NB4 (cell line): ENCODE data around the gene XXYLT1.

Experiments used
- DNase-seq: peaks from one replicate; pipeline ENCODE4 v3.0.0; 2010; ENCODE audit warnings: low read depth
- H3K4me3 ChIP-seq: one replicate; pipeline ENCODE4 v1.5.1; 2011; ENCODE audit warnings: mild to moderate bottlenecking, low read depth, low read length, moderate library complexity
- MYC ChIP-seq: IDR thresholded peaks from 2 replicates; pipeline ENCODE4 v1.6.1; 2011; ENCODE audit warnings: low read depth, low read length
- POLR2A ChIP-seq: IDR thresholded peaks from 2 replicates; pipeline ENCODE4 v1.6.1; 2011; ENCODE audit warnings: mild to moderate bottlenecking; ENCODE audit not compliant: insufficient read length; ENCODE audit errors: extremely low read depth
- TF ChIP-seq, protein P1 (sequence below): IDR thresholded peaks from 2 replicates; pipeline ENCODE4 v1.6.1; 2011; ENCODE audit warnings: low read depth, low read length
- TF ChIP-seq, protein P2 (sequence below): IDR thresholded peaks from one replicate; pipeline ENCODE4 v1.5.1; 2012; ENCODE audit warnings: low read depth, low read length

Gene XXYLT1

DNA sequence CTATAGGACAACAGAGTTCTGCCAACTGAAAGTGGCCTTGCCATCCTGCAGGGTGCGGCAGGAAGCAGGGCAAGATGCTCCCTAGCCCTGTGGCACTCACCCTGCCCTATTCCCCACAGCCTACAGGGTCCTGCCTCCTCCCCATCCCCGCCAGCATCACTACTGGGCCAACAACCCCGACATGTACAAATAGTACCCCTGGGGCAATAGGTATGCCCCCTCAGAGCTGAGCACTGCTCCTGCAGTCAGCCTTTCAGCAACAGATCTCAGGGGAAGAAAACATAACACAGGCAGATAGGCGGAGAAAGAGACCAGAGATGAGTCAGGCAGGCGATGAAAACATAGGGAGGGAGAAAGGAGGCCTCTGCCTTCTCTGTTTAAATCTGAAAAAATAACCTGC, 74.7 kb downstream of the XXYLT1 start:
- no peak overlapping the region for H3K4me3 ChIP-seq
- TF ChIP-seq, protein P1, sequence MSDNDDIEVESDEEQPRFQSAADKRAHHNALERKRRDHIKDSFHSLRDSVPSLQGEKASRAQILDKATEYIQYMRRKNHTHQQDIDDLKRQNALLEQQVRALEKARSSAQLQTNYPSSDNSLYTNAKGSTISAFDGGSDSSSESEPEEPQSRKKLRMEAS = no peak
- no peak for TF ChIP-seq MYC
- TF ChIP-seq POLR2A = no peak
- DNase-seq = no peak

DNA sequence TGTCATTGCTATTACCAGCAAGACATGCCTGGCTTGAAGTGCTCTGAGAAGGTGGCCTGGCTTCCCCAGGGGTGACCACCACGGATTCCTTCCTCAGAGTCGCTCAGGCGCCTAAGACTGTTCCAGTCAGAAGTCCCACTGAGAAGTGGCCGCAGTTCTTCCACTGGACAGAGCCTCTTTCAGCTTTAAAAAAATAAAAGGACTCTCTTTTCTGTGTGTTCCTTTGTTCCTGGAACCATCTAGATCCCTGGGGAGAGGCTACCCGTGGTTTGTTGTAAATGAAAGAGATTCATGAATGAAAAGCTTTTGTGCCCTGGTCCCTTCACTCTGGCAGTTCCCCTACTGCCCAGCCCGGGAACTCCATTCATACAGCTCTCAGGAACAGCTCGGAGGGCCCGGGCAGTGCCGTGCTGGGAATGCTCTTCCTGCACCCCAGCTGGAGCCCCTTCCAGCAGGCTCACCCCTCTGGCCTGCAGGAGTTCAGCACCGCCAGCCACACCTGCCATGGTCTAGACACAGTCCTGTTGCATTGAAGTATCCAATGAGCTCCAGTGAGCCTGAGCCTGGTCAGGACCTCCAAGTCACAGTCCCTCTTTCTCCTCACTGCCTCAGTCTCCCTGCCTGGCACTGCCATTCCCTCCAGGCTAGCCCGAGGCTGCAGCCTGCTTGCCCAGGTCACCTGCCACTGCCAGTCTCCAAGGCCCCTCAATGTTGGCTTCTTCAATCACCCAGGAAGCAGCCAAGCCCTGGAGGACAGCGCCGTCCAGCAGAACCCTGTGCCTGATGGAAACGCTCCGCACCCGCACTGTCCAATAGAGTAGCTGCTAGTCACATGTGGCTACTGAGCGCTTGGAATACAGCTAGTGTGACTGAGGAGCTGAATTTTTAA, 75.4 kb downstream of the XXYLT1 start:
- no peak overlapping the region for H3K4me3 ChIP-seq
- DNase-seq = no peak
- no peak for TF ChIP-seq MYC
- TF ChIP-seq, protein P2, sequence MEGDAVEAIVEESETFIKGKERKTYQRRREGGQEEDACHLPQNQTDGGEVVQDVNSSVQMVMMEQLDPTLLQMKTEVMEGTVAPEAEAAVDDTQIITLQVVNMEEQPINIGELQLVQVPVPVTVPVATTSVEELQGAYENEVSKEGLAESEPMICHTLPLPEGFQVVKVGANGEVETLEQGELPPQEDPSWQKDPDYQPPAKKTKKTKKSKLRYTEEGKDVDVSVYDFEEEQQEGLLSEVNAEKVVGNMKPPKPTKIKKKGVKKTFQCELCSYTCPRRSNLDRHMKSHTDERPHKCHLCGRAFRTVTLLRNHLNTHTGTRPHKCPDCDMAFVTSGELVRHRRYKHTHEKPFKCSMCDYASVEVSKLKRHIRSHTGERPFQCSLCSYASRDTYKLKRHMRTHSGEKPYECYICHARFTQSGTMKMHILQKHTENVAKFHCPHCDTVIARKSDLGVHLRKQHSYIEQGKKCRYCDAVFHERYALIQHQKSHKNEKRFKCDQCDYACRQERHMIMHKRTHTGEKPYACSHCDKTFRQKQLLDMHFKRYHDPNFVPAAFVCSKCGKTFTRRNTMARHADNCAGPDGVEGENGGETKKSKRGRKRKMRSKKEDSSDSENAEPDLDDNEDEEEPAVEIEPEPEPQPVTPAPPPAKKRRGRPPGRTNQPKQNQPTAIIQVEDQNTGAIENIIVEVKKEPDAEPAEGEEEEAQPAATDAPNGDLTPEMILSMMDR = no peak

GRCh38 chr3:195194559-195195206, 76.3 kb downstream of the XXYLT1 start:
- DNase-seq = peak; percentile 34
- H3K4me3 ChIP-seq = no peak overlapping the region
- TF ChIP-seq, protein P2 = no peak
- TF ChIP-seq, protein P1 = no peak
- no peak for TF ChIP-seq MYC
- TF ChIP-seq POLR2A = no peak

DNA sequence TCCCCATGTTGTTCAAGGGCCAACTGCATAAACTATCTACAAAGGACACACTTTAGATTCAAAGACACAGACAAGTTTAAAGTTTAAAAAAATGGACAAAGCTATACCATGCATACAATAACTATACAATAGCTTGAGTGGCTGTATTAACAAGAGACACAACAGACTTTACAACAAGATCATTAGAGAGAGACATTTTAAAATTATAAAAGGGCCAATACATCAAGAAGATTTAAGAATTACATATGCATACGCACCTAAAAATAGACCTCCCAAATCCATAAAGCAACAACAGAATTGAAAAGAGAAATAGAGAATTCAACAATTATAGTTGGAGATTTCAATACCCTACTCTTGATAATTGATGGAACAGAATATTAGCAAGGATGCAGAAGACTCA, 79.4 kb downstream of the XXYLT1 start:
- TF ChIP-seq, protein P2 = no peak
- TF ChIP-seq POLR2A (no peak), MYC (no peak)
- TF ChIP-seq, protein P1 = no peak
- no peak overlapping the region for H3K4me3 ChIP-seq
- no peak for DNase-seq

DNA sequence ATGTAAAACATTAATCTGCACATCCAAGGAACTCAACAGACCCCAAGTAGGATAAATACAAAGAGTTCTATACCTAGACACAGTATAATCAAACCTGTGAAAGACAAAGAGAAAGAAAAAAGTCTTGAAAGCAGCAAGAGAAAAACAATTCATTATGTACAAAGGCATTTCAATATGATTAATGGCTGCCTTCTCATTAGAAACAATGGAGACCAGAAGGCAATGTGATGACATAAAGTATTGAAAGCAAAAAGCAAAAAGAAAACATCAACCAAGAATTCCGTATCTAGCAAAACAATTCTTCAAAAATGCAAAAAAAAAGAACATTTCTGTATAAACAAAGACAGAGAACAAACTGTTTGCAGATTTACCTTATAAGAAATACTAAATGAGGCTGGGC, 81.1 kb downstream of the XXYLT1 start:
- DNase-seq = no peak
- no peak overlapping the region for H3K4me3 ChIP-seq
- no peak for TF ChIP-seq MYC
- no peak for TF ChIP-seq POLR2A
- TF ChIP-seq, protein P1 = no peak
- TF ChIP-seq, protein P2 = no peak

DNA sequence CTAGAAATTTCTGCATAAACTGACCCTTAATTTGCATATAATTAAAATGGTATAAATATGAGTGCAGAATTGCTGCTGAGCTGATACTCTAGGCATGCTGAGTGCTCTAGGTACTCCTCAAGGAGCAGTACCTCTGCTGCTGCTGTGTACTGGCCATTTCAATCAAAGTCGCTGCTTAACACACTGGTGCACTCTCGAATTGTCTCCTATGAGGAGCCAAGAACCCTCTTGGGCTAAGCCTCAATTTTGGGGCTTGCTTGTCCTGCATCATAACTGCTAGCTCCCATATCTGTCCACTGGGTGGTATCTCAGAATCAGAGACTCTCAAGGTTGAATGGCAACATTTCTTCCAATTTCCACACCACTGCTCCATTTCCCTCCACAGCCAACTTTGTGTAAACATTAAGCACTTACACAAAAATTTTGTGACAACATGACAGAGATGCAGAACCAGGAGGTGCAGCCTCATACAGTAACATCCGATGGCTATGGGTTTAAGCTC, 82.5 kb downstream of the XXYLT1 start:
- peak; percentile 19 for DNase-seq
- TF ChIP-seq, protein P2 = no peak
- TF ChIP-seq MYC (no peak), POLR2A (no peak)
- TF ChIP-seq, protein P1 = no peak
- no peak overlapping the region for H3K4me3 ChIP-seq
